Esophagus squamous epithelium (tissue), 5 donors: ENCODE data around the gene COPG1. TPM values are rescaled to one million over a fixed set of nuclear protein-coding genes. Genes with fewer than 3 reads are reported as not detected.

Experiments used
- DNase-seq: peaks from one replicate; lab custom pipeline; 2025; lab: John Stamatoyannopoulos, UW
- H3K27ac ChIP-seq, 4 donors: fragments of 200-600 bp; sonication (generic); one replicate each; pipeline ENCODE4 v1.5.1; 2016 to 2019; ENCODE audit warnings: mild to moderate bottlenecking in 1 of 4
- H3K27me3 ChIP-seq, 4 donors: fragments of 200-600 bp; sonication (generic); 1 replicate in 3 of 4; 2 replicates in 1 of 4; pipeline versions ENCODE4 v1.5.1 to v1.6.0; 2017 to 2021; ENCODE audit warnings: antibody characterized with exemption in 1 of 4
- H3K36me3 ChIP-seq, 3 donors: fragments of 200-600 bp; sonication (generic); one replicate each; pipeline ENCODE4 v1.5.1; 2016 to 2019
- H3K4me1 ChIP-seq, 3 donors: fragments of 200-600 bp; sonication (generic); one replicate each; pipeline ENCODE4 v1.5.1; 2017 to 2019
- H3K4me3 ChIP-seq, 4 donors: fragments of 200-600 bp; sonication (generic); 1 replicate in 3 of 4; 2 replicates in 1 of 4; pipeline ENCODE4 v1.5.1; 2016 to 2019; ENCODE audit warnings: mild to moderate bottlenecking in 2 of 4, moderate library complexity in 1 of 4
- H3K9me3 ChIP-seq, 3 donors: fragments of 200-600 bp; sonication (generic); one replicate each; pipeline ENCODE4 v1.5.1; 2016 to 2019
- POLR2A ChIP-seq, 4 donors: fragments of 450-650 bp; IDR thresholded peaks; one replicate each; pipeline ENCODE4 v1.6.1; 2017; ENCODE audit warnings: antibody characterized with exemption in 4 of 4, mild to moderate bottlenecking in 4 of 4, moderate library complexity in 3 of 4
- WGBS, 2 donors: methylation state at CpG; one replicate each; pipeline ENCODE4 v1.1.5; 2018; 5-methylcytosine and 5-hydroxymethylcytosine counted together
- intact Hi-C: fragments of 100-400 bp; cut with DNase I; formaldehyde crosslinking; loops from one replicate; pipeline ENCODE4 v1.15.0; 2022
- total RNA-seq, 4 donors: library from RNA; depleted of rRNA; stranded (reverse); fragments of >200 nt; gene quantifications; one replicate each; pipeline ENCODE4 v1.1.0, GENCODE V29; 2016
- TF ChIP-seq, protein P1 (sequence below), 6 experiments: fragments of 450-650 bp in 4 of 6; fragments of 200-600 bp in 2 of 6; sonication (generic) in 2 of 6; IDR thresholded peaks; one replicate each; pipeline ENCODE4 v1.5.1; 2016 to 2019; ENCODE audit warnings: antibody characterized with exemption in 6 of 6, mild to moderate bottlenecking in 4 of 6, moderate library complexity in 4 of 6
- donor health status: DM: yes; HTN: yes; CAD: no.

COPG1 gene
- 100 to 1,000 TPM in 2 of 4 donors, 10 to 100 TPM in 2; 68.3 to 121 (median 104) TPM for total RNA-seq

GRCh38 chr3:129249284-129250065 is at the start of gene COPG1:
Gene COPG1 (plus strand): TSS chr3:129249606. CDS start chr3:129249710, 104 bp downstream.
- H3K4me1 ChIP-seq, result peaks cover 13 to 53% (median 31%) of the 10 kb centered on the region in 3 donors
- peak within 1 kb of the TSS; percentile 85 to 100 (median 90) for H3K4me3 ChIP-seq
- H3K27ac ChIP-seq, result peak within 1 kb of the TSS; percentile 90 to 93 (median 92)
- DNase-seq, result peak; percentile 26
- intact Hi-C loops, result loop anchor here (10.0 kb wide), 1 partner anchor 275 kb away; no protein-coding TSS in a partner anchor
- WGBS, 2 donors, result 1% methylated on average over 10 to 29 of the region's 48 CpGs
- TF ChIP-seq POLR2A (IDR thresholded peaks at IDR 0.05), result peak in 3 of 4 donors; percentile 73 to 95 (median 85)
- TF ChIP-seq, protein P1, sequence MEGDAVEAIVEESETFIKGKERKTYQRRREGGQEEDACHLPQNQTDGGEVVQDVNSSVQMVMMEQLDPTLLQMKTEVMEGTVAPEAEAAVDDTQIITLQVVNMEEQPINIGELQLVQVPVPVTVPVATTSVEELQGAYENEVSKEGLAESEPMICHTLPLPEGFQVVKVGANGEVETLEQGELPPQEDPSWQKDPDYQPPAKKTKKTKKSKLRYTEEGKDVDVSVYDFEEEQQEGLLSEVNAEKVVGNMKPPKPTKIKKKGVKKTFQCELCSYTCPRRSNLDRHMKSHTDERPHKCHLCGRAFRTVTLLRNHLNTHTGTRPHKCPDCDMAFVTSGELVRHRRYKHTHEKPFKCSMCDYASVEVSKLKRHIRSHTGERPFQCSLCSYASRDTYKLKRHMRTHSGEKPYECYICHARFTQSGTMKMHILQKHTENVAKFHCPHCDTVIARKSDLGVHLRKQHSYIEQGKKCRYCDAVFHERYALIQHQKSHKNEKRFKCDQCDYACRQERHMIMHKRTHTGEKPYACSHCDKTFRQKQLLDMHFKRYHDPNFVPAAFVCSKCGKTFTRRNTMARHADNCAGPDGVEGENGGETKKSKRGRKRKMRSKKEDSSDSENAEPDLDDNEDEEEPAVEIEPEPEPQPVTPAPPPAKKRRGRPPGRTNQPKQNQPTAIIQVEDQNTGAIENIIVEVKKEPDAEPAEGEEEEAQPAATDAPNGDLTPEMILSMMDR (IDR thresholded peaks at IDR 0.05), result peak in 1 of 6 experiments; percentile 41
- no peaks in the 10 kb centered on the region for H3K27me3 ChIP-seq
- peaks cover 0 to 33% (median 27%) of the 10 kb centered on the region in 3 donors for H3K36me3 ChIP-seq
- no peaks in the 10 kb centered on the region for H3K9me3 ChIP-seq

- TF ChIP-seq, protein P1 (IDR thresholded peaks at IDR 0.05), result no peak
- no peak for TF ChIP-seq POLR2A (IDR thresholded peaks at IDR 0.05)
Observed at GRCh38 chr3:129204473-129204872, 44.9 kb upstream of the COPG1 start.

GRCh38 chr3:129205109-129205832 is 44.1 kb upstream of the COPG1 start:
- Histone ChIP-seq H3K4me1 (peaks cover 0 to 6% (median 3%) of the 10 kb centered on the region in 3 donors), H3K4me3 (no peak overlapping the region), H3K27ac (no peak overlapping the region), H3K36me3 (no peaks in the 10 kb centered on the region), H3K9me3 (no peaks in the 10 kb centered on the region), H3K27me3 (no peaks in the 10 kb centered on the region)
- TF ChIP-seq POLR2A (IDR thresholded peaks at IDR 0.05), result no peak
- TF ChIP-seq, protein P1 (IDR thresholded peaks at IDR 0.05), result no peak
- WGBS, 2 donors, result 25 to 65% methylated on average over 2 to 6 of the region's 8 CpGs
- DNase-seq, result no peak
- intact Hi-C loops, result no loop called here

More at GRCh38 chr3:129204473-129204872, 44.9 kb upstream of the COPG1 start:
- H3K4me1 ChIP-seq, result peaks cover 0 to 6% (median 3%) of the 10 kb centered on the region in 3 donors
- DNase-seq, result no peak
- no peak overlapping the region for H3K27ac ChIP-seq
- H3K36me3 ChIP-seq, result no peaks in the 10 kb centered on the region
- H3K4me3 ChIP-seq, result no peak overlapping the region
- intact Hi-C loops, result no loop called here
- 62 to 68% methylated on average over 2 of the region's 2 CpGs for WGBS, 2 donors
- H3K27me3 ChIP-seq, result no peaks in the 10 kb centered on the region
- H3K9me3 ChIP-seq, result no peaks in the 10 kb centered on the region

- intact Hi-C loops, result no loop called here
- no peak for TF ChIP-seq POLR2A (IDR thresholded peaks at IDR 0.05)
- TF ChIP-seq, protein P1 (IDR thresholded peaks at IDR 0.05), result no peak
- H3K36me3 ChIP-seq, result no peaks in the 10 kb centered on the region
- no peak overlapping the region for H3K4me3 ChIP-seq
- H3K9me3 ChIP-seq, result no peaks in the 10 kb centered on the region
- no peak for DNase-seq
- peaks cover 10 to 22% (median 16%) of the 10 kb centered on the region in 3 donors for H3K4me1 ChIP-seq
- H3K27me3 ChIP-seq, result no peaks in the 10 kb centered on the region
- peak overlapping the region in 2 of 4 donors; percentile 21 to 67 for H3K27ac ChIP-seq
- WGBS, 2 donors, result 61 to 62% methylated on average over 4 of the region's 4 CpGs
Observed at GRCh38 chr3:129207479-129207878, 41.9 kb upstream of the COPG1 start.
